ENCODE measurements around the gene CPNE4. TPM values are rescaled to one million over a fixed set of nuclear protein-coding genes. Genes with fewer than 3 reads are reported as not detected.

CPNE4 gene
- total RNA-seq (2022) (23.2 and 31.1 TPM in 2 replicates), Bru-seq, nascent RNA (percentile 70 among the genes with signal in this experiment), BruChase-seq, experiment 1, labeled RNA remaining after a 6-hour chase (percentile 60 among the genes with signal in this experiment), BruChase-seq, experiment 2, labeled RNA remaining after a 2-hour chase (percentile 62 among the genes with signal in this experiment)
- long read RNA-seq, full-length matches to known transcripts = 46 of 57 reads
- long read RNA-seq, partial matches to known transcripts = 4 of 57 reads
- long read RNA-seq, other reads (novel, unspliced or antisense) = 7 of 57 reads

DNA sequence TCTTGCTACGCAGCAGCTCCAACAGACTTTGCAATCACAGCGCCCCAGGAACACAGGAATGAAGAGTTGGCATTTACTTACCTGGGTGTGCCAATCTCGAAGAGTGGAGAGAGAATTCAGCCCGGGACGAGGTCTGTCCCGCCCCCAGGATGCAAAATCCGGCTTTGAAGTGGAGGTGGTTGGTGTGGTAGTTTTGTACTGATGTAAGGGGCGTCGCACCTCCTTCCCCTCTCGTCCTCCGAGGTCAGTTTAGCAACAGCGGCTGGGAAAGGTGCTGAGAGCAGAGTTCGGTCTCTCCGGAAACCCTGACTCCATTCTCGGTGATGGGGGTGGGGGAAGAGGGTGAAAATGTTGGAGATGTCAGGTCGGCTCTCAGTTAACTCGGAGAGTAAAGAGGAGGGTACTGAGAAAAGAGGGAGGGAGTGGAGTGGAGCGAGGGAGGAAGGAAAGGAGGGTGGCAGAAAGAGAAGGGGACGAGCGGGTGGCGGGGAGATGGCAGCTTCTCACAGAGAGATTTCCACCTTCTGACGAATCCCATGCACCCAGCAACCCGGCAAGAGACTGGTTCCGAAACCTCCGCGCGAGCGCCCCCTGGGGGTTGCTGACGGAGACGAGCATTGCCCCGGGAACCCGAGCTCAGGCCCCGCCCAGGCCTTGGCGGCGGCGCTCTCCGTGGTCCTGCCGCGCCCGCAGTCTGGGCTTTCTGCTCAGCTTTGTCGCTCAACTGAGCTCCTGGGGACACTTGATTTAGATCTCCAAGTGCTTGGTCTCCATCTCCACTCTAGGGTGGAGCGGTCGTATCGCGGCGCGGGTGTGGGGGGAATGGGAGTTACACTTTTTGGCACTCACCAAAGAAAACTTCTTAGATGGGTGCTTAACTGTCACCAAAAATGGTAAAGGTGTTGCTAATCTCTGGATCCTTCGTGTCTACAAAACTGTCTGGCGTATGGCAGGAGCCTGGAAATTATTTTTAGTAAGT is at the start of gene CPNE4:
TSS of gene CPNE4 (minus strand) at position 529 of the 979 bp plus-strand sequence.
- BruUV-seq (replicated peaks) = no TSS peak
- TF ChIP-seq, protein P1, sequence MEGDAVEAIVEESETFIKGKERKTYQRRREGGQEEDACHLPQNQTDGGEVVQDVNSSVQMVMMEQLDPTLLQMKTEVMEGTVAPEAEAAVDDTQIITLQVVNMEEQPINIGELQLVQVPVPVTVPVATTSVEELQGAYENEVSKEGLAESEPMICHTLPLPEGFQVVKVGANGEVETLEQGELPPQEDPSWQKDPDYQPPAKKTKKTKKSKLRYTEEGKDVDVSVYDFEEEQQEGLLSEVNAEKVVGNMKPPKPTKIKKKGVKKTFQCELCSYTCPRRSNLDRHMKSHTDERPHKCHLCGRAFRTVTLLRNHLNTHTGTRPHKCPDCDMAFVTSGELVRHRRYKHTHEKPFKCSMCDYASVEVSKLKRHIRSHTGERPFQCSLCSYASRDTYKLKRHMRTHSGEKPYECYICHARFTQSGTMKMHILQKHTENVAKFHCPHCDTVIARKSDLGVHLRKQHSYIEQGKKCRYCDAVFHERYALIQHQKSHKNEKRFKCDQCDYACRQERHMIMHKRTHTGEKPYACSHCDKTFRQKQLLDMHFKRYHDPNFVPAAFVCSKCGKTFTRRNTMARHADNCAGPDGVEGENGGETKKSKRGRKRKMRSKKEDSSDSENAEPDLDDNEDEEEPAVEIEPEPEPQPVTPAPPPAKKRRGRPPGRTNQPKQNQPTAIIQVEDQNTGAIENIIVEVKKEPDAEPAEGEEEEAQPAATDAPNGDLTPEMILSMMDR (IDR thresholded peaks at IDR 0.05; ENCODE audit: unreplicated experiment) = peak; percentile 98
- CTCF ChIA-PET = interaction anchor here (0.6 to 2.2 kb wide), 32 partner anchors 8 to 1009 kb away, joined by 3 to 23 read pairs (median 3); partner anchors contain the start of gene ACP3
- intact Hi-C loops (cut with micrococcal nuclease; ENCODE audit: unreplicated experiment) = loop anchor here (5.0 to 10.0 kb wide), 2 partner anchors 310 to 363 kb away; no protein-coding TSS in a partner anchor
- Mint-ChIP-seq H3K36me3 (ENCODE audit: insufficient read depth, unreplicated experiment) (peaks cover 16% of the 10 kb centered on the region), H3K9me3 (ENCODE audit: low read depth, unreplicated experiment) (no peaks in the 10 kb centered on the region), H3K4me3 (ENCODE audit: low read depth, unreplicated experiment) (peak within 1 kb of the TSS; percentile 93), H3K27ac (ENCODE audit: unreplicated experiment) (peak within 1 kb of the TSS; percentile 75), H3K27me3 (ENCODE audit: unreplicated experiment) (no peaks in the 10 kb centered on the region), H3K4me1 (ENCODE audit: low read depth, unreplicated experiment) (peaks cover 34% of the 10 kb centered on the region)
- DNase-seq = peak; percentile 100

DNA sequence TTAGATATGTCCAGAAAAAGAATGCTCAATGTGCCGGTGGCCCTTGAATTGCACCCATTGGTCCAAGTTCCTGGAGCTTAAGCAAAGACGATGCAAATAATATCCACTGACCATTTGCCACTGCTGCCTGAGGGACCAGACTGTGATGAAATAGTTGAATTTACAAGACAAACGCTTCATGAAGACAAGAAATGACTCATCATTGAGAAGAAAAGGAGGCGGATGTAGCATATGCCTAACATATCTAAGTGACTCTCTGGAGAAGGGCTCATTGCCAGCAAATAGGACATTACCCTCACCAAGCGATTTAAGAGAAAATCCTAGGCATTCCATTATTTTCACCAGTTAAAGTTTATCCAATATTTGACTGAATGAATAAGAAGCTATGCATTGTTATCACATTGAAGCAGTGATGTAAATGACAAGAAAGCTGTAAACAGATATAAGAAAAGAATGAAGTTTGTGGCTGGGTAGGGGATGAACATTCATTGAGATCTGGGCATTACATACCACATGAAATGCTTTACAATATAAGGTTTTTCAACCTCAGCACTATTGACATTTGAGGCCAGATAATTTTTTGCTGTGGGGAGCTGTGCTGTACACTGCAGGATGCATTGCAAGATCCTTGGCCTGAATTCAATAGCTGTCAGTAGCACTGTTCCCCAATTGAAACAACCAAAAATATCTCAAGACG is 48.9 kb upstream of the CPNE4 start:
- peaks cover 49% of the 10 kb centered on the region for H3K4me1 Mint-ChIP-seq (ENCODE audit: low read depth, unreplicated experiment)
- no peaks in the 10 kb centered on the region for H3K27me3 Mint-ChIP-seq (ENCODE audit: unreplicated experiment)
- no TSS peak for BruUV-seq (replicated peaks)
- H3K9me3 Mint-ChIP-seq (ENCODE audit: low read depth, unreplicated experiment) = peaks cover 5% of the 10 kb centered on the region
- H3K27ac Mint-ChIP-seq (ENCODE audit: unreplicated experiment) = peak overlapping the region; percentile 0
- CTCF ChIA-PET = interaction anchor here (0.6 to 2.1 kb wide), 13 partner anchors 9 to 895 kb away, joined by 3 to 9 read pairs (median 3); partner anchors contain the start of gene CPNE4
- TF ChIP-seq, protein P1 (IDR thresholded peaks at IDR 0.05; ENCODE audit: unreplicated experiment) = no peak
- intact Hi-C loops (cut with micrococcal nuclease; ENCODE audit: unreplicated experiment) = loop anchor here (1.0 to 2.0 kb wide), 2 partner anchors 45 to 53 kb away; no protein-coding TSS in a partner anchor
- no peaks in the 10 kb centered on the region for H3K36me3 Mint-ChIP-seq (ENCODE audit: insufficient read depth, unreplicated experiment)
- H3K4me3 Mint-ChIP-seq (ENCODE audit: low read depth, unreplicated experiment) = peak overlapping the region; percentile 31
- peak; percentile 54 for DNase-seq

DNA sequence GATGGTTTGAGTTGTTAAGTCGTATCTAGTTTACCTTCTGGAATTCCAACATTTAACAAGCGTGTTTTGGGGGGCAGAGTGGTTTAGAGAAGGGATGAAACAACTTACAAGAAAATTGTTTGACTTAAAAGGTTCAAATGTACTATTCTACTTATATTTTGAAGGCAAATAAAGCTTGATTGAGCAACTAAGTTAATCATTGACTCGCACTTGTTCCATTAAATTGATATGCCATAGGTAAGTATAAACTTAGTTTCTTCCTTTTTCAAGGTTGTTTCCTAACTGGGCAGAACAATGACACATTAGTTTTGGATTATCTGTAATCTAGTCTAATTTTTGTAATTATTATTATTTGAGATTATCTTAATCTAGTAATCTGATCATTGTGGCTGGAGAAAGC is 48.3 kb upstream of the CPNE4 start:
- peak overlapping the region; percentile 0 for H3K27ac Mint-ChIP-seq (ENCODE audit: unreplicated experiment)
- peaks cover 5% of the 10 kb centered on the region for H3K9me3 Mint-ChIP-seq (ENCODE audit: low read depth, unreplicated experiment)
- no peaks in the 10 kb centered on the region for H3K36me3 Mint-ChIP-seq (ENCODE audit: insufficient read depth, unreplicated experiment)
- TF ChIP-seq, protein P1 (IDR thresholded peaks at IDR 0.05; ENCODE audit: unreplicated experiment) = no peak
- intact Hi-C loops (cut with micrococcal nuclease; ENCODE audit: unreplicated experiment) = loop anchor here (2.0 kb wide), 1 partner anchor 44 kb away; no protein-coding TSS in a partner anchor
- no TSS peak for BruUV-seq (replicated peaks)
- no peaks in the 10 kb centered on the region for H3K27me3 Mint-ChIP-seq (ENCODE audit: unreplicated experiment)
- no peak for DNase-seq
- peak overlapping the region; percentile 31 for H3K4me3 Mint-ChIP-seq (ENCODE audit: low read depth, unreplicated experiment)
- CTCF ChIA-PET = interaction anchor here (0.7 to 2.1 kb wide), 6 partner anchors 45 to 604 kb away, joined by 3 to 9 read pairs (median 3); partner anchors contain the start of gene CPNE4
- H3K4me1 Mint-ChIP-seq (ENCODE audit: low read depth, unreplicated experiment) = peaks cover 49% of the 10 kb centered on the region

DNA sequence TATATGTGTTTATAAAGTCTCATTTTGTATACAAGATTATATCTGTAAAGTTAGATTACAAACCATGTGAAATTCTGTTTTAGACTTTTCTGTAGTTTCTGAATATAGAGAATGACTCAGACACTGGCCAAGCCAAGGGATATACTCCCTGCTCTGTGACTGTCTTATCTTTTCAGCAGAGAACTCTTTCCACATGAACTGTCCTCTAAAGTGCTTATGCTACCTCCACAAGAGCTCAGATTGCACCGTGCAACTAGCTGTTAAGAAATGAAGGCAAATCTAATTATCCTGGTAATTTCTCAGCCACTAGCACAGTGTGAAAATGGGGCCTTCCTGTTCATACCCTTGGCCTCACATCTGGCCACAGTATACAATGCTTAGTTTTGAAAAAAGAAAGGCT is 44.3 kb upstream of the CPNE4 start:
- CTCF ChIA-PET = interaction anchor here (1.1 kb wide), 1 partner anchor 46 kb away, joined by 3 read pairs; no protein-coding TSS in a partner anchor
- DNase-seq = no peak
- H3K36me3 Mint-ChIP-seq (ENCODE audit: insufficient read depth, unreplicated experiment) = no peaks in the 10 kb centered on the region
- H3K27me3 Mint-ChIP-seq (ENCODE audit: unreplicated experiment) = no peaks in the 10 kb centered on the region
- no peak overlapping the region for H3K27ac Mint-ChIP-seq (ENCODE audit: unreplicated experiment)
- TF ChIP-seq, protein P1 (IDR thresholded peaks at IDR 0.05; ENCODE audit: unreplicated experiment) = no peak
- H3K4me3 Mint-ChIP-seq (ENCODE audit: low read depth, unreplicated experiment) = no peak overlapping the region
- peaks cover 5% of the 10 kb centered on the region for H3K9me3 Mint-ChIP-seq (ENCODE audit: low read depth, unreplicated experiment)
- intact Hi-C loops (cut with micrococcal nuclease; ENCODE audit: unreplicated experiment) = no loop called here
- H3K4me1 Mint-ChIP-seq (ENCODE audit: low read depth, unreplicated experiment) = peaks cover 34% of the 10 kb centered on the region
- BruUV-seq (replicated peaks) = no TSS peak
